Stimulated activated CD4-positive, alpha-beta T cell treated with anti-CD3 and anti-CD28 coated beads, Interleukin-12 subunit alpha, Interleukin-12 subunit beta, amount 100 ng/mL, for 4 hours (primary cell): ENCODE results near the gene ZFP3.
"Not testable (repeated sequence)": the region's sequence is repeated elsewhere in the genome, so short reads cannot be mapped to it uniquely, and the experiment has no call there.

Experiments
- DNase-seq: peaks from one replicate; pipeline ENCODE4 v3.0.0-alpha.2; 2020

The ZFP3 gene

GRCh38 chr17:5126719-5127488 lies 48.6 kb downstream of the ZFP3 start:
- no peak for DNase-seq

GRCh38 chr17:5127910-5128309 lies 49.6 kb downstream of the ZFP3 start:
- DNase-seq: no peak

- DNase-seq: not testable (repeated sequence)
These were observed 50.1 kb downstream of the ZFP3 start for GRCh38 chr17:5128387-5128786.

- no peak for DNase-seq
These were observed 50.8 kb downstream of the ZFP3 start for GRCh38 chr17:5128905-5129535.

GRCh38 chr17:5129770-5130169 lies 51.5 kb downstream of the ZFP3 start:
- not testable (repeated sequence) for DNase-seq

GRCh38 chr17:5130261-5130660 lies 52.0 kb downstream of the ZFP3 start:
- not testable (repeated sequence) for DNase-seq

- not testable (repeated sequence) for DNase-seq
These were observed 52.4 kb downstream of the ZFP3 start for GRCh38 chr17:5130687-5131086.

- no peak for DNase-seq
These were observed 53.0 kb downstream of the ZFP3 start for GRCh38 chr17:5131146-5131715.

GRCh38 chr17:5131799-5132502 lies 53.7 kb downstream of the ZFP3 start:
- not testable (repeated sequence) for DNase-seq

GRCh38 chr17:5132503-5133225 lies 54.4 kb downstream of the ZFP3 start:
- DNase-seq: not testable (repeated sequence)

GRCh38 chr17:5133311-5133710 lies 55.0 kb downstream of the ZFP3 start:
- DNase-seq: no peak

GRCh38 chr17:5133961-5134360 lies 55.7 kb downstream of the ZFP3 start:
- DNase-seq: not testable (repeated sequence)

GRCh38 chr17:5134571-5134970 lies 56.3 kb downstream of the ZFP3 start:
- DNase-seq: not testable (repeated sequence)

GRCh38 chr17:5135131-5135712 lies 57.0 kb downstream of the ZFP3 start:
- not testable (repeated sequence) for DNase-seq

- DNase-seq: no peak
These were observed 57.7 kb downstream of the ZFP3 start for GRCh38 chr17:5135726-5136579.

- DNase-seq: not testable (repeated sequence)
These were observed 58.5 kb downstream of the ZFP3 start for GRCh38 chr17:5136580-5137412.

- DNase-seq: not testable (repeated sequence)
These were observed 59.4 kb downstream of the ZFP3 start for GRCh38 chr17:5137511-5138197.

- not testable (repeated sequence) for DNase-seq
These were observed 59.9 kb downstream of the ZFP3 start for GRCh38 chr17:5138198-5138544.

- no peak for DNase-seq
These were observed 60.6 kb downstream of the ZFP3 start for GRCh38 chr17:5138616-5139457.
